ENCODE data around the gene SMIM11. TPM values are rescaled to one million over a fixed set of nuclear protein-coding genes. Genes with fewer than 3 reads are reported as not detected.

SMIM11 gene
- total RNA-seq, 1 experiment from 2014 or later: 2.3 TPM

DNA sequence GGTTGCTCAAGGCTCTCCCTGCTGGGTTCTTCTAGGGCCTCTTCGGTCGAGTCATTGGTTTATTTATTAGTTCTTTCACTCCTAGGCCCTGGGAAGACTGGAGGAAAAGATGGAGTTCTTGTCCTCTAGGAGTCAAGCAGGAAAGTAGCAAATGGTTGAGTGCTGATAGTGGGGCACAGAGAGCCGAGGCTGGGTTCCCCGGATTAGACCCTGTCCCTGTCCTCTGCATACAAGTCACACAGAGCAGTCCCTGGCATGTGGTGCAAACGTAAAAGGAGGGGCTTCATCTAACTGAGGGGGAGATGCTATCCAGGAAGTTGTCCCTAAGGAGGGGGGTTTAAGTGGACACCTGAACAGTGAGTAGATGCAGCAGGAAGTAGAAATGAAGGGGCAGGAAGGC, 30.7 kb upstream of the SMIM11 start:
- peak overlapping the region in 2 of 3 experiments; percentile 23 to 61; a peak in 2 of 7 replicates for H3K27ac Mint-ChIP-seq
- Histone ChIP-seq H3K79me1 (ENCODE audit: insufficient read depth, low read depth, low read length, poor library complexity, severe bottlenecking) (no peaks in the 10 kb centered on the region), H3K18ac (ENCODE audit: insufficient read length, low read depth, low read length) (no peak overlapping the region), H4K5ac (ENCODE audit: insufficient read length, low read depth, low read length) (no peak overlapping the region), H3K27ac (ENCODE audit: insufficient read length, low read depth, low read length) (no peak overlapping the region), H2BK12ac (ENCODE audit: insufficient read length, low read depth, low read length) (no peak overlapping the region), H3K4ac (ENCODE audit: low read depth, low read length) (no peak overlapping the region), H2BK20ac (ENCODE audit: low read depth, low read length, poor library complexity, severe bottlenecking) (no peak overlapping the region), H2BK120ac (ENCODE audit: low read depth, low read length, poor library complexity, severe bottlenecking) (no peak overlapping the region), H3K14ac (ENCODE audit: insufficient read depth, low read length) (no peak overlapping the region), H4K20me1 (ENCODE audit: control insufficient read depth, insufficient read depth, insufficient read length) (no peaks in the 10 kb centered on the region), H2BK15ac (ENCODE audit: low read depth, low read length) (no peak overlapping the region), H3K4me1 (ENCODE audit: insufficient read depth, low read length) (no peaks in the 10 kb centered on the region), H3K79me2 (ENCODE audit: insufficient read depth, low read length) (no peaks in the 10 kb centered on the region), H3K23ac (ENCODE audit: insufficient read length, low read depth, low read length) (no peak overlapping the region), H3K23me2 (ENCODE audit: insufficient read length, low read depth, low read length, poor library complexity, severe bottlenecking) (no peaks in the 10 kb centered on the region), H4K8ac (replicated peaks; ENCODE audit: insufficient read length, low read depth, low read length) (no peak overlapping the region), H2AK5ac (ENCODE audit: insufficient read length, low read length) (no peak overlapping the region), H3K9me3 (ENCODE audit: control insufficient read depth, low read depth, low read length) (no peaks in the 10 kb centered on the region), H3K27me3 (ENCODE audit: insufficient read depth, low read length) (no peaks in the 10 kb centered on the region), H2BK5ac (ENCODE audit: insufficient read length, low read length) (no peak overlapping the region), H3K56ac (ENCODE audit: insufficient read length, low read depth, low read length) (no peak overlapping the region), H3K9ac (ENCODE audit: extremely low read depth, insufficient read length, low read length) (no peak overlapping the region), H3K4me2 (ENCODE audit: insufficient read depth, insufficient read length, low read length) (no peak overlapping the region), H3T11ph (ENCODE audit: low read length) (no peak overlapping the region), H2AFZ (ENCODE audit: low read length) (no peak overlapping the region), H4K91ac (ENCODE audit: insufficient read length, low read depth, low read length) (no peak overlapping the region)
- whole genome bisulfite sequencing (ENCODE audit: extremely low coverage, insufficient read length, low lambda C conversion rate): no CpG with 5 or more reads among the region's 5 CpGs
- no peak for DNase-seq
- no peaks in the 10 kb centered on the region; a peak in 1 of 5 replicates for H3K9me3 Mint-ChIP-seq
- H3K27me3 Mint-ChIP-seq (ENCODE audit: low read depth): peaks cover 5% of the 10 kb centered on the region
- no peaks in the 10 kb centered on the region for H3K36me3 Mint-ChIP-seq (ENCODE audit: insufficient read depth in 1 of 3, low read depth in 3 of 3)
- H3K4me3 Mint-ChIP-seq: no peak overlapping the region
- no peaks in the 10 kb centered on the region for H3K4me1 Mint-ChIP-seq
- no peak for TF ChIP-seq CTCF (conservative IDR thresholded peaks at IDR 0.05)

Data from H9 (cell line).